ENCODE results near the gene ZNF223.

DNA sequence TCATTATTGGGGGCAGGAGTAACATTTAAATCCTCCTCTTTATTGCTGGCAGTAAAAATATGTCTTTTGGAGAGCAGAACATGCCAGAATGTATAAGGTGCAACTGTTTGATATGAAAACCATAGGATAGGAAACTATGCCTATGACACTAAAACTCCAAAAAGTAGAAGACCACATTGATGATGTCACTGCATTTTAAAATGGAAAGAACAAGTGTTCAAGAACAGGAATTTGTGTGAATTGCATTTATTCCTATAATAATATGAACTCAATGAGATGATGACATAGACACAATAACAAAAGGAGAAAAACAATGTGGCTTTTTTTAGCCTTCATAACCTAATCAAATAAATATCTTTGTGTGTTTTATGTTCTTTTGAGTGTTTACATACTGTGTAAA, 57.6 kb downstream of the ZNF223 start:
- TF ChIP-seq CTCF (IDR thresholded peaks at IDR 0.05): no peak
- no peak for TF ChIP-seq POLR2AphosphoS5 (IDR thresholded peaks at IDR 0.05; ENCODE audit: insufficient read depth in 1 of 2, low read depth in 1 of 2)
- no peak for TF ChIP-seq POLR2A (IDR thresholded peaks at IDR 0.05)
